GM19452 (cell line): ENCODE data around the gene TOMM7.
"Not testable (repeated sequence)": the region's sequence is repeated elsewhere in the genome, so short reads cannot be mapped to it uniquely, and the experiment has no call there.

ENCODE experiments used
- ATAC-seq: cut with Tn5 transposase; IDR thresholded peaks from one replicate; pipeline ENCODE4 v1.9.1; 2021; ENCODE audit not compliant: unreplicated experiment

TOMM7 gene

GRCh38 chr7:22854158-22855048, 31.8 kb upstream of the TOMM7 start:
- ATAC-seq, result peak; percentile 87

GRCh38 chr7:22853674-22854157, 31.1 kb upstream of the TOMM7 start:
- ATAC-seq, result peak; percentile 14

GRCh38 chr7:22853138-22853537, 30.5 kb upstream of the TOMM7 start:
- no peak for ATAC-seq

- no peak for ATAC-seq
These were observed 28.5 kb upstream of the TOMM7 start for GRCh38 chr7:22851145-22851544.

GRCh38 chr7:22850394-22850793, 27.7 kb upstream of the TOMM7 start:
- ATAC-seq, result not testable (repeated sequence)

- ATAC-seq, result no peak
These were observed 27.0 kb upstream of the TOMM7 start for GRCh38 chr7:22849662-22850061.

GRCh38 chr7:22849172-22849571, 26.5 kb upstream of the TOMM7 start:
- ATAC-seq, result no peak

- ATAC-seq, result no peak
These were observed 24.3 kb upstream of the TOMM7 start for GRCh38 chr7:22846961-22847360.

- ATAC-seq, result no peak
These were observed 22.7 kb upstream of the TOMM7 start for GRCh38 chr7:22845221-22845834.

- ATAC-seq, result no peak
These were observed 21.1 kb upstream of the TOMM7 start for GRCh38 chr7:22843681-22844309.

- ATAC-seq, result no peak
These were observed 20.3 kb upstream of the TOMM7 start for GRCh38 chr7:22842973-22843372.

- ATAC-seq, result no peak
These were observed 19.8 kb upstream of the TOMM7 start for GRCh38 chr7:22842383-22842941.

GRCh38 chr7:22841954-22842353, 19.3 kb upstream of the TOMM7 start:
- no peak for ATAC-seq

GRCh38 chr7:22837308-22837707, 14.7 kb upstream of the TOMM7 start:
- ATAC-seq, result no peak

- not testable (repeated sequence) for ATAC-seq
These were observed 13.9 kb upstream of the TOMM7 start for GRCh38 chr7:22836506-22836905.

- ATAC-seq, result no peak
These were observed 11.3 kb upstream of the TOMM7 start for GRCh38 chr7:22833957-22834356.

GRCh38 chr7:22833113-22833855, 10.6 kb upstream of the TOMM7 start:
- ATAC-seq, result no peak

GRCh38 chr7:22832401-22832800, 9.8 kb upstream of the TOMM7 start:
- ATAC-seq, result no peak

GRCh38 chr7:22831602-22832305, 9.1 kb upstream of the TOMM7 start:
- no peak for ATAC-seq

GRCh38 chr7:22827563-22827962, 4.9 kb upstream of the TOMM7 start:
- ATAC-seq, result no peak
